ENCODE data around the gene KRT86.

DNA sequence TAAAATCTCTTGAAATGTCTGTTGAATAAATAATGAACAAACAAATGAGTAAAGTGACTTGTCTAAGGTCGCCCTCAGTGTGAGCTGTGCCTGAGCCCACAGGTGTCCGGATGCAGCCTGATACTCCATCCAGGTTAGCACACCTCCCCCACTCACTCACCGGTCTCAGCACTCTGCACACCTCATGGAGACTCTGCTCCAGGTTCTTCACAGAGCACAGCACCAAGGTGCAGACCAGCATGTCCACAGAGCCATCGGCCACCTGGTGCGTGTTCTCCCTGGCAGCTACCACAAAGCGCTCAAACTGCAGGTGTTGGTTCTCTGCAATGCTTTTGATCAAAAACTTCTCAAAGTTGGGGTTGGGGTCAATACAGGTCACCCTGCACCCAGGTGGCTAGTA lies 45.5 kb upstream of the KRT86 start:
- TF ChIP-seq SP1 (IDR thresholded peaks at IDR 0.05): no peak
- no peak for TF ChIP-seq SUZ12 (IDR thresholded peaks at IDR 0.05)
- TF ChIP-seq L3MBTL2 (conservative IDR thresholded peaks at IDR 0.05): no peak
- TF ChIP-seq HDGF (IDR thresholded peaks at IDR 0.05; ENCODE audit: borderline replicate concordance): no peak
- no peak for TF ChIP-seq FOXK2 (IDR thresholded peaks at IDR 0.05)
- TF ChIP-seq NFRKB (IDR thresholded peaks at IDR 0.05): no peak
- no peak for TF ChIP-seq BHLHE40 (IDR thresholded peaks at IDR 0.05; ENCODE audit: borderline replicate concordance)
- TF ChIP-seq ARNT (IDR thresholded peaks at IDR 0.05): no peak
- no peak for TF ChIP-seq ZNF384 (IDR thresholded peaks at IDR 0.05)
- no peak for TF ChIP-seq LEF1 (IDR thresholded peaks at IDR 0.05; ENCODE audit: borderline replicate concordance)
- no peak for TF ChIP-seq FOXM1 (IDR thresholded peaks at IDR 0.05; ENCODE audit: borderline replicate concordance)
- no peak for TF ChIP-seq FOXA1 (IDR thresholded peaks at IDR 0.05)
- TF ChIP-seq, protein P1, sequence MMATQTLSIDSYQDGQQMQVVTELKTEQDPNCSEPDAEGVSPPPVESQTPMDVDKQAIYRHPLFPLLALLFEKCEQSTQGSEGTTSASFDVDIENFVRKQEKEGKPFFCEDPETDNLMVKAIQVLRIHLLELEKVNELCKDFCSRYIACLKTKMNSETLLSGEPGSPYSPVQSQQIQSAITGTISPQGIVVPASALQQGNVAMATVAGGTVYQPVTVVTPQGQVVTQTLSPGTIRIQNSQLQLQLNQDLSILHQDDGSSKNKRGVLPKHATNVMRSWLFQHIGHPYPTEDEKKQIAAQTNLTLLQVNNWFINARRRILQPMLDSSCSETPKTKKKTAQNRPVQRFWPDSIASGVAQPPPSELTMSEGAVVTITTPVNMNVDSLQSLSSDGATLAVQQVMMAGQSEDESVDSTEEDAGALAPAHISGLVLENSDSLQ (IDR thresholded peaks at IDR 0.05): no peak
